Endothelial cell of umbilical vein (primary cell): ENCODE results near the gene CHD9NB. TPM values are rescaled to one million over a fixed set of nuclear protein-coding genes. Genes with fewer than 3 reads are reported as not detected.

ENCODE experiments used
- BruUV-seq: library from RNA; stranded (reverse); fragments of 400-500 nt; replicated peaks from 2 replicates; lab custom pipeline; 2021; lab: Mats Ljungman, UMichigan
- CTCF ChIA-PET: fragments of 300-600, 350-600 bp; sonication (Branson Sonifier 250); formaldehyde crosslinking; loops from one replicate; lab custom pipeline; 2021; ENCODE audit warnings: antibody characterized with exemption, inconsistent platforms; lab: Charles Lee
- POLR2A ChIA-PET: fragments of 300-600, 350-600 bp; sonication (Branson Sonifier 250); formaldehyde crosslinking; loops from one replicate; lab custom pipeline; 2021; ENCODE audit warnings: antibody characterized with exemption, inconsistent platforms; lab: Charles Lee
- DNase-seq: peaks from one replicate; pipeline ENCODE4 v3.0.0-alpha.2; 2011; ENCODE audit warnings: low read depth, low spot score
- FAIRE-seq: peaks from 2 replicates; lab custom pipeline; 2011; peaks lifted over from hg19 to GRCh38; lab: Jason Lieb, UNC
- H2AFZ ChIP-seq: 2 replicates; pipeline ENCODE4 v1.6.0; 2012; ENCODE audit warnings: low read depth, low read length, control low read depth, inconsistent platforms
- H3K27ac ChIP-seq: 2 replicates; pipeline ENCODE4 v1.5.1; 2011; ENCODE audit warnings: low read depth, mild to moderate bottlenecking, control low read depth, low read length, moderate library complexity; ENCODE audit not compliant: insufficient read depth
- H3K27me3 ChIP-seq, 2 experiments: 2 replicates each; pipeline versions ENCODE4 v1.6.0 to v1.6.1; 2011; ENCODE audit warnings: low read length in 2 of 2, mixed read lengths in 1 of 2; ENCODE audit not compliant: control insufficient read depth in 2 of 2, insufficient read depth in 2 of 2
- H3K36me3 ChIP-seq, 2 experiments: 2 replicates in 1 of 2; 3 replicates in 1 of 2; pipeline ENCODE4 v1.5.1; 2011; ENCODE audit warnings: low read length in 2 of 2, mild to moderate bottlenecking in 1 of 2, moderate library complexity in 1 of 2; ENCODE audit not compliant: control insufficient read depth in 2 of 2, insufficient read depth in 2 of 2; ENCODE audit errors: extremely low read depth in 1 of 2
- H3K4me1 ChIP-seq: 3 replicates; pipeline ENCODE4 v1.5.1; 2011; ENCODE audit warnings: mild to moderate bottlenecking, low read length; ENCODE audit not compliant: control insufficient read depth, insufficient read depth; ENCODE audit errors: extremely low read depth
- H3K4me2 ChIP-seq: 2 replicates; pipeline ENCODE4 v1.6.1; 2011; ENCODE audit warnings: low read length, control low read depth, mixed read lengths; ENCODE audit not compliant: insufficient read depth
- H3K4me3 ChIP-seq, 3 experiments: fragments of 200-600 bp in 1 of 3; sonication (generic), shearing (Covaris generic) in 1 of 3; replicated peaks in 1 of 3; 2 replicates each; pipeline ENCODE4 v1.5.1; 2011 to 2016; ENCODE audit warnings: control low read depth in 3 of 3, low read length in 3 of 3, mild to moderate bottlenecking in 2 of 3, inconsistent platforms in 1 of 3, low read depth in 1 of 3, moderate library complexity in 1 of 3; ENCODE audit not compliant: insufficient read depth in 1 of 3
- H3K79me2 ChIP-seq: 2 replicates; pipeline ENCODE4 v1.6.0; 2012; ENCODE audit warnings: low read length, inconsistent platforms; ENCODE audit not compliant: control insufficient read depth, insufficient read depth
- H3K9ac ChIP-seq: replicated peaks from 2 replicates; pipeline ENCODE3; 2011; ENCODE audit warnings: low read length, control low read depth; ENCODE audit not compliant: insufficient read depth; ENCODE audit errors: extremely low read depth
- H3K9me1 ChIP-seq: replicated peaks from 3 replicates; pipeline ENCODE4 v1.6.0; 2011; ENCODE audit warnings: mild to moderate bottlenecking, low read length; ENCODE audit not compliant: control insufficient read depth, insufficient read depth; ENCODE audit errors: extremely low read depth
- H3K9me3 ChIP-seq: replicated peaks from 2 replicates; pipeline ENCODE4 v1.5.1; 2012; ENCODE audit warnings: low read length, inconsistent platforms; ENCODE audit not compliant: control insufficient read depth, insufficient read depth
- H4K20me1 ChIP-seq: replicated peaks from 2 replicates; pipeline ENCODE3; 2011; ENCODE audit warnings: mild to moderate bottlenecking, low read length; ENCODE audit not compliant: control insufficient read depth, insufficient read depth; ENCODE audit errors: extremely low read depth
- CTCF ChIP-seq, 2 donors: IDR thresholded peaks; 1 replicate in 1 of 2; 2 replicates in 1 of 2; pipeline ENCODE4 v1.5.1; 2011; ENCODE audit warnings: low read length in 2 of 2, mild to moderate bottlenecking in 2 of 2, moderate library complexity in 2 of 2, control low read depth in 1 of 2, inconsistent platforms in 1 of 2, low read depth in 1 of 2; ENCODE audit not compliant: insufficient read depth in 1 of 2; ENCODE audit errors: extremely low read depth in 1 of 2
- EZH2 ChIP-seq: IDR thresholded peaks from 2 replicates; pipeline ENCODE4 v1.6.1; 2012; ENCODE audit warnings: borderline replicate concordance, low read depth, mild to moderate bottlenecking, moderate library complexity, low read length, inconsistent platforms; ENCODE audit not compliant: severe bottlenecking
- FOS ChIP-seq: IDR thresholded peaks from 2 replicates; pipeline ENCODE4 v1.6.1; 2011; ENCODE audit warnings: mild to moderate bottlenecking, low read length, moderate library complexity, borderline replicate concordance; ENCODE audit not compliant: insufficient read depth
- GATA2 ChIP-seq: IDR thresholded peaks from 2 replicates; pipeline ENCODE4 v1.7.0; 2011; ENCODE audit warnings: low read depth, mild to moderate bottlenecking, moderate library complexity, mixed read lengths, low read length; ENCODE audit not compliant: insufficient read length, insufficient read depth
- JUN ChIP-seq: IDR thresholded peaks from 2 replicates; pipeline ENCODE4 v1.6.1; 2011; ENCODE audit warnings: borderline replicate concordance, low read depth; ENCODE audit not compliant: insufficient read length, insufficient read depth
- MAX ChIP-seq: IDR thresholded peaks from 2 replicates; pipeline ENCODE4 v1.6.1; 2011; ENCODE audit not compliant: insufficient read depth, insufficient read length
- MYC ChIP-seq: IDR thresholded peaks from one replicate; pipeline ENCODE4 v1.6.1; 2011; ENCODE audit warnings: mild to moderate bottlenecking, low read depth, low read length
- POLR2A ChIP-seq: IDR thresholded peaks from 2 replicates; pipeline ENCODE4 v1.6.1; 2012; ENCODE audit warnings: low read depth, mild to moderate bottlenecking, control low read depth, low read length
- POLR2AphosphoS5 ChIP-seq: IDR thresholded peaks from 2 replicates; pipeline ENCODE4 v1.6.1; 2012; ENCODE audit warnings: low read depth, mild to moderate bottlenecking, control low read depth, low read length, moderate library complexity; ENCODE audit not compliant: insufficient read depth
- dilution Hi-C: fragments of 300-500 bp; cut with MboI; formaldehyde crosslinking; loops from one replicate; pipeline ENCODE4 v1.15.0; 2019; ENCODE audit warnings: low sequenced_read_pairs; ENCODE audit not compliant: extremely low pct_ligation_motif_present
- intact Hi-C: fragments of 100-400 bp; cut with micrococcal nuclease; formaldehyde crosslinking; loops from one replicate; pipeline ENCODE4 v1.10.0; 2022
- polyA plus RNA-seq, 4 experiments: library from polyadenylated mRNA; depleted of rRNA in 3 of 4; stranded (reverse) in 3 of 4; unstranded in 1 of 4; fragments of >200 nt; gene quantifications; 2 replicates each; pipeline versions ENCODE4 v1.2.1 to v1.2.3, GENCODE V29; 2011 to 2012; ENCODE audit warnings: missing spikeins in 1 of 4
- total RNA-seq: library from RNA; stranded (reverse); gene quantifications from 2 replicates; pipeline ENCODE4 v1.2.3, GENCODE V29; 2021

The CHD9NB gene
- total and polyA plus RNA-seq, 2 donors (not counting 3 experiments of a cell fraction or from before 2014, with no cell fraction given), result 0.44 to 0.66 TPM

GRCh38 chr16:53068423-53068833 is 15.7 kb upstream of the CHD9NB start:
- Histone ChIP-seq H2AFZ (no peak overlapping the region), H3K36me3 (no peaks in the 10 kb centered on the region), H3K9me1 (no peaks in the 10 kb centered on the region), H4K20me1 (no peaks in the 10 kb centered on the region), H3K4me3 (no peak overlapping the region), H3K4me1 (peaks cover 13% of the 10 kb centered on the region), H3K9ac (no peak overlapping the region), H3K27me3 (no peaks in the 10 kb centered on the region), H3K4me2 (no peak overlapping the region), H3K79me2 (peaks cover 10% of the 10 kb centered on the region), H3K27ac (no peak overlapping the region), H3K9me3 (no peaks in the 10 kb centered on the region)
- dilution Hi-C loops (no loop called here), intact Hi-C loops (no loop called here)
- no peak for TF ChIP-seq GATA2
- TF ChIP-seq FOS, result no peak
- no peak for TF ChIP-seq POLR2A
- TF ChIP-seq JUN, result no peak
- no peak for TF ChIP-seq POLR2AphosphoS5
- no peak for TF ChIP-seq MAX
- no peak for TF ChIP-seq CTCF (IDR thresholded peaks at IDR 0.05; ENCODE audit: extremely low read depth in 1 of 2, insufficient read depth in 1 of 2, low read depth in 1 of 2, low read length in 2 of 2)
- TF ChIP-seq MYC, result no peak
- TF ChIP-seq EZH2, result no peak
- FAIRE-seq (no peak), DNase-seq (no peak)
- ChIA-PET CTCF (interaction anchor here (0.7 kb wide), 1 partner anchor 12 kb away, joined by 3 read pairs; no protein-coding TSS in a partner anchor), POLR2A (no interaction called here)
- no TSS peak for BruUV-seq
